CD4-positive, alpha-beta T cell treated with Interleukin-15 for 4 hours (primary cell): ENCODE data around the gene BIRC3.

Experiments
- DNase-seq: peaks from one replicate; pipeline ENCODE4 v3.0.0-alpha.2; 2020; ENCODE audit warnings: low spot score

Gene BIRC3

GRCh38 chr11:102375720-102376399 lies 58.6 kb downstream of the BIRC3 start:
- no peak for DNase-seq

GRCh38 chr11:102377891-102378290 lies 60.6 kb downstream of the BIRC3 start:
- DNase-seq: no peak

- no peak for DNase-seq
Observed at GRCh38 chr11:102378818-102379217, 61.5 kb downstream of the BIRC3 start.

- DNase-seq: no peak
Observed at GRCh38 chr11:102382384-102382783, 65.1 kb downstream of the BIRC3 start.

- DNase-seq: no peak
Observed at GRCh38 chr11:102383839-102384238, 66.6 kb downstream of the BIRC3 start.

- DNase-seq: no peak
Observed at GRCh38 chr11:102384419-102385079, 67.3 kb downstream of the BIRC3 start.

GRCh38 chr11:102385085-102386007 lies 68.1 kb downstream of the BIRC3 start:
- no peak for DNase-seq

GRCh38 chr11:102386136-102386734 lies 69.0 kb downstream of the BIRC3 start:
- DNase-seq: no peak

- DNase-seq: no peak
Observed at GRCh38 chr11:102387043-102387781, 69.9 kb downstream of the BIRC3 start.
